Measurements from ENCODE around the gene TMEM18.

TMEM18 gene

DNA sequence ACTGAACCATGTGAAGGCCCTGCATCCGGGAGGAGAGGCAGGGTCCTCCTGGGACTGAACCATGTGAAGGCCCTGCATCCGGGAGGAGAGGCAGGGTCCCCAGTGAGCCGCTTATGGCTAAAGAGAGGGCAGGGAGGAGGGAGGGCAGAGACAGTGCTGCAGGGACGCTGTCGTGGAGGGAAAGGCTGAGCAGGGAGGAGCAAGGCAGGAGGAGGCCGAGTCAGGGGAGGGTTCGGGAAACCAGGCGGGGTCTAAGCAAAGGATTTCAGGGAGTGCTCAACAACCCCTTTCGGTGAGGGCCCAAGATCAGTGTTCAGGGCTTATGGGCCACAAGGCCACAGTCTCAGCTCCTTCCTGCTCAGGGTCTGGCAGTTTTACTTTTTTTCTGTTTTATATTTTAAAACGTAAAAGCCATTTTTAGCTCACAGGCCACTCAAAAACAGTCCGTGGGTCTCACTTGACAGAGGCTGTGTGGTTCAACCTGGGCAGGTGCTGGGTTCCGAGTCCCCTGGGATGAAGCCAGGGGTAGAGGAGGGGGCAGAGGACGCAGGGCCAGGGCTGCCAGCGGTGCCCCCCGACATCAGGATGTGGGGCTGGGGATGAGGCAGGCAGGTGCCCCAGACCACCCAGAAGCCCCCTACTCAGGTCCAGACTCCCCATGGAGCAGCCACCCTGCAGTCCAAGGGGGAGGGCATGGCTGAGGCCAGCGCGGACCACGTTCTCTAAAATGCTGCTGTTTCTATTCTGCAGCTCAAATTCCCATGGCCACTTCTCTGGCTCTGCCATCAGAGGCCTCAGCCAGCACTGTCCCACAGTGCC lies 5.2 kb downstream of the TMEM18 start:
- no peak for DNase-seq

DNA sequence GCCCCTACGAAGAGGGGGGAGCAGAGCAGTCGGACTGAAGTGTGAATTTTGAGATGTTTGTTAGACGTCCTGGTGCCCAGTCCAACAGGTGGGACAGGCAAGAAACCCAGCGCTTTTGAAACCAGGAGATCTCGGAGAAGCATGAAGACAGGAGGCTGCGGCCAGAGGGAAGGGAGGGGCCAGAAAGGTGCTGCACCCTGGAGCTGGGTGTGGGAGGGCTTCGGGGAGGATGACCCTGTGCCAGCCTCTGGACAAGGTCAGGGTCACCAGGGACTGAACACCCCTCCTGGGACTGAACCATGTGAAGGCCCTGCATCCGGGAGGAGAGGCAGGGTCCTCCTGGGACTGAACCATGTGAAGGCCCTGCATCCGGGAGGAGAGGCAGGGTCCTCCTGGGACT lies 6.1 kb downstream of the TMEM18 start:
- no peak for DNase-seq

- no peak for DNase-seq
These were observed 6.6 kb downstream of the TMEM18 start for GRCh38 chr2:670637-671036.

DNA sequence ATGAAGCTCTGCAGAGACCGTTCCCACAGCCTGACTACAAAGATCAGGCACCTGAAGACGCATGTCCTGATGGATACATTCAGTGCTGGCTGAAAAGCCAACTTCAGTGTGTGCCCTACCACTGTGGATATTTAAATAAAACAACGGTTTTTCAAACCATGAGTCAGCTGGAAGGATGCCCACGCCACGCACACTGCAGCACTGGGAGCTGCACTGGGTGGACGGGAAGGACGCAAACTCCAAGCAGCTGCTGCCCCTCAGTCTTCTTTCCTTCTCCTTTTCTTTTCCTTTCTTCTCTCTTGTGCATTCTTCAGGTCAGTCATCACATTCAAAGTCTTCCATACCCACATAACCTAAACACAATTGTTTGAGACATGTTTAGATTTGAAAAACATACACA lies 7.9 kb downstream of the TMEM18 start:
- DNase-seq = no peak

DNA sequence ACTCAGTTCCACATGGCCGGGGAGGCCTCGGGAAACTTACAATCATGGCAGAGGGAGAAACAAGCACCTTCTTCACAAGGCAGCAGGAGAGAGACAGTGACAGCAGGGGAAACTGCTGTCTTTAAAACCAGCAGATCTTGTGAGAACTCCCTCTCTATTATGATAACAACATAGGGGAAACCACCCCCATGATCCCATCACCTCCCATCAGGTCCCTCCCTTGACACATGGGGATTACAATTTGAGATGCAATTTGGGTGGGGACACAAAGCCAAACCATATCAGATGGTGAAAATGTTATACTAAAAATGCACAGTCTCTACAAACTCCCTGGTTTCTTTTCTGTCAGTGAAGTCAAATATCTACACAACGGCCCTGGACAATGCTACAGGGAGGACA lies 9.2 kb downstream of the TMEM18 start:
- DNase-seq = no peak

DNA sequence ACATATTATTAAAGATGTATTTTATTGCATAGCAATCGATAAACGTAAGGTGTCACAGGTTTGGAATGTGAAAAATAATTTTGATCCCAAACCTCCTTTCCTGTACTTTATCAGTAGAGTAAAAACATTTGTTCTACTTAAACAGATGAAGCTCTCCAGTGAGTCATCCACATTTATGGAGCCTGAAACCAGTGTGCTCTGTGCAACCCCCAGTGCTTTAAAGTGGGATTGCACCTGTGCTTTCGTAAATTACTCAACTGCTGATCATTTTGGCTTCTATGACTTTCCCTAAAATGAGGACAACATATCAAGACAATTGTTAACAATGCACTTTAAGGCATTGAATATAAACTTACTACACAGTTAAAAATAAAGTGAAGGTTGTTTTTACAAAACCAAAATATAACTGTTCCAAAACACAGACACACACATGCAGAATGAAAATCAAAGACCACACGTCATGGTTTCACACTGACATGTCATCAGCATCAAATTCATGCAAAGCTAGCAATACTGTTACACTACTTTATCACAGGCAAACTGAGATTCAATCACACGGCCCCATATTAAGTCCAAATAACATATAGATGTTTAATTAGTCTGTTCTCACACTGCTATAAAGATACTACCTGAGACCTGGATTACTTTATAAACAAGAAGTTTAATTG lies 9.7 kb downstream of the TMEM18 start:
- DNase-seq = no peak

- DNase-seq = no peak
These were observed 10.8 kb downstream of the TMEM18 start for GRCh38 chr2:666441-666840.

DNA sequence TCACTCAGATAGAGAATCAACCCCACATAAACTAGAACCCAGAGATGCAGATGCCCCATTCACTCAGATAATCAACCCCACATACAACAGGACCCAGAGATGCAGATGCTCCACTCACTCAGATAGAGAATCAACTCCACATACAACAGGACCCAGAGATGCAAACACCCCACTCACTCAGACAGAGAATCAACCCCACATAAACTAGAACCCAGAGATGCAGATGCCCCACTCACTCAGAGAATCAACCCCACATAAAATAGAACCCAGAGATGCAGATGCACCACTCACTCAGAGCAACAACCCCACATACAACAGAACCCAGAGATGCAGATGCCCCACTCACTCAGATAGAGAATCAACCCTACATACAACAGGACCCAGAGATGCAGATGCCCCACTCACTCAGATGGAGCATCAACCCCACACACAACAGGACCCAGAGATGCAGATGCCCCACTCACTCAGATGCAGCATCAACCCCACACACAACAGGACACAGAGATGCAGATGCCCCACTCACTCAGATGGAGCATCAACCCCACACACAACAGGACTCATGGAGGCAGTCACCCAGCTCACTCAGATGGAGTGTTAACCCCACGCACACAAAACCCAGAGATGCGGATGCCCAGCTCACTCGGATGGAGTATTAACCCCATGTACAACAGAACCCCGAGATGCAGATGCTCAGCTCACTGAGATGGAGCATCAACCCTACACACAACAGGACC lies 11.7 kb downstream of the TMEM18 start:
- DNase-seq = no peak

DNA sequence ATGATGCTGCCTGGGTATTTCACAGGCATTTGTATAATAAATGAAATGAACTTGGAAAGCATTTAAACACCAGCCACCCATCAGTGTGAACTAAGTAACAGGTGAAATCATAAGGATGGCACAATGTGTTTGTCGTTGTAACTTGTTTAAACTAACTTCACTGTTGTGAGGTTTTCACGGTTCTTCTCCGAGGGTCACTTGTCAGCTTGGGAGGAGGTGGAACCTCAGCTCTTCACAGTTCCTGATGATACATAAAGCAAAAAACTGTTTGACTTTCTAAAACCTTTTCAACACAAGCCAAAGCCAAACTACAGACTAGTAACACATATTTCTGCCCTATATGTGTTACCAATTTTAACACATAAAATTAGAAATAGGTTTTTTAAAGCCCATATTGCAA lies 13.1 kb downstream of the TMEM18 start:
- DNase-seq = no peak

- no peak for DNase-seq
These were observed 14.0 kb downstream of the TMEM18 start for GRCh38 chr2:663221-663620.

DNA sequence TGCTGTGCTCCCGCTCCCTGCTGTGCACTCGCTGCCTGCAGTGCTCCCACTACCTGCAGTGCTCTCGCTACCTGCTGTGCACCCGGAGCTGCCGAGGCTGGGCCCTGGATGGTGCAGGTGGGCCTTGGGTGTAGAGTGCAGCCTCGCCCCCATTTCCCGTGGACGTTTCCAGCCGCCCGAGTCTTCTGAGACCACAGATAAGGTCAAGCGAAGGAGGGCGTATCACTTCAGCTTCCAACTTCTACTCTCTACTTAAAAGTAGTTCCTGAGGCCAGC lies 15.9 kb downstream of the TMEM18 start:
- DNase-seq = no peak

GRCh38 chr2:660586-661359 lies 16.4 kb downstream of the TMEM18 start:
- no peak for DNase-seq

DNA sequence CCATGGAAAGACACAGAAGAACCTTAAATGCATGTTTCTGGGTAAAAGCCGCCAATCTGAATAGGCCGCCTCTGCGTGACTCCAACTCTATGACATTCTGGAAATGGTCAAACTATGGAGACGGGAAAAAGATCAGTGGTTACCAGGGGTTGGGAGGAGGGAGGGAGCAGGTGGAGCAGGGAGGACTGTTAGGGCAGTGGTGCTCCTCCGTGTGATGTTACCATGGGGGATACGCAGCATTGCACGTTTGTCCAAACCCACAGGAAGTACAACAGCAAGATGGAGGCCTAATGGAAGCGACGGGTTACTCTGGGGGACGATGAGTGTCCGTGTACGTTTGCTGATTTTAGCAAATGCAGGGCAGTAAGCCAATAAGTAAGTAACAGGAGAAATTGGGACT lies 17.2 kb downstream of the TMEM18 start:
- no peak for DNase-seq

DNA sequence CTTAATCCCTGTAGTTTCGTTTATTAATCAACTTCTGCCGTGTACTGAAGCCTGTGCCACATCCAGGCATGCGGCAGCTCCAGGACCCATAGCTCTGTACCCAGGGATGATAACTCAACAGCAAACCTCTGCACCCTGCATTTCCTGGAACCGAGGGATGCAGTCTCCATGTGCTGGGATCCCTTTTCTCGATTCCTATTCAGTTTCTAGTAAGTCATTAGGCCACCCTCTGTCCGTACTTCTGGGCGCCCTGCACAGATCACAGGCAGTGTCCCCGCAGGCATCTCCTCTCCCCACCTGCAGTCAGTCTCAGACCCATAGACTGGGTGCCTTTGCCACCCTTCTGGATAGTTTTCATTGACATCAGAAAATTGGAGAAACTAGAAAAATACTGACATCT lies 18.8 kb downstream of the TMEM18 start:
- DNase-seq = no peak

DNA sequence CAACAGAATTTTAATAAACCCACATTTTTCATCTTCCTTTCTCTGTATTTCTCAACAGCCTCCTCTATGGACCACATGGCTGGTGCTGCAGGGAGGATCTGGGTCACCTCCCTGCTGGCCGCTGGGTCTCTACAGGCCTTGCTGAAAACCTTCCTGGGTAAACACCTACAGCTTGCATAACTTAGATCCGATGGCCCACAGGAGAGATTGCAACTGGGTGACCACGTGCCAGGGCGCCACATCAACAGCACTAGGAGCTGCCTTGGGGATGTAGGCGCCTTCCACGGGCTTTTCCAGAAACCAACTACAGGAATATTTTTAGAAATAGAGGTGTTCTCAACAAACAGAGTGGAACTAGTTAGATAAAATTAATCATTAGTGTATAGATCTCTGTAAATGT lies 19.4 kb downstream of the TMEM18 start:
- DNase-seq = no peak

DNA sequence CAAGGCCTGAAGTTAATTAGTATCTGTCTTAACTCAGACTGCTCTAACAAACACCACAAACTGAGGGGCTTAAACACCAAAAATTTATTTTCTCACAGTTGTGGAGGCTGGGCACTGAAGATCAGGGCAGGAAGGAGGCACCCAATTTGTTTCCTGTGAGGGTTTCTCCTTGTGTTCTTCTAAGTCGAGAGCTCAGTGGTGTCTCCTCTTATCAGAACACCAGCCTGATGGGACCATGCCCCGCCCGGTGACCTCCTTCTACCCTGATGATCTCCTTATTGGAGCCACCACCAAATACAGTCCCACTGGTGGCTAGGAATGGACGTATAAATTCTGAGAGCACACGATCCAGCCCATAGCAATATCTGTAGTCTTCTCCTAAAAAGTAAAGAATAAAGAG lies 20.5 kb downstream of the TMEM18 start:
- DNase-seq = no peak

DNA sequence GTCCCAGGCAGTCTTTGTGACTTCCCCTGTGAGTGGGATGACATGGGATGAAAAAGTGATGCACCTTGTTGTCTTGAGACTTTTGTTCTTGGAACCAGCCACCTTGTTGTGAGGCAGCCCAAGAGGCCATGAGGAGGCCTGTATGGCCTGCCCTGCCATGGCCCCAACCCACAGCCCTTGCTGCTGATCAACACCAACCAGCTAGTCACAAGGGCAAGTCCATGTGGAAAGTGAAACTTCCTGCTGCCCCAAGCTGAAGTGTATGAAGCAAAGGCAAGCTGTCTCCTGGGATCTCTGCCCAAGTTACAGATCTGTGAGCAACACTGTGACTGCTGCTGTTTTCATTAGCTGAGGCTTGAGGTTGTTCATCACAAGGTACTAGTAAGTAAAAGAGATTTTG lies 21.6 kb downstream of the TMEM18 start:
- DNase-seq = no peak

- DNase-seq = no peak
These were observed 22.3 kb downstream of the TMEM18 start for GRCh38 chr2:654896-655295.

- DNase-seq = no peak
These were observed 23.4 kb downstream of the TMEM18 start for GRCh38 chr2:653645-654425.

DNA sequence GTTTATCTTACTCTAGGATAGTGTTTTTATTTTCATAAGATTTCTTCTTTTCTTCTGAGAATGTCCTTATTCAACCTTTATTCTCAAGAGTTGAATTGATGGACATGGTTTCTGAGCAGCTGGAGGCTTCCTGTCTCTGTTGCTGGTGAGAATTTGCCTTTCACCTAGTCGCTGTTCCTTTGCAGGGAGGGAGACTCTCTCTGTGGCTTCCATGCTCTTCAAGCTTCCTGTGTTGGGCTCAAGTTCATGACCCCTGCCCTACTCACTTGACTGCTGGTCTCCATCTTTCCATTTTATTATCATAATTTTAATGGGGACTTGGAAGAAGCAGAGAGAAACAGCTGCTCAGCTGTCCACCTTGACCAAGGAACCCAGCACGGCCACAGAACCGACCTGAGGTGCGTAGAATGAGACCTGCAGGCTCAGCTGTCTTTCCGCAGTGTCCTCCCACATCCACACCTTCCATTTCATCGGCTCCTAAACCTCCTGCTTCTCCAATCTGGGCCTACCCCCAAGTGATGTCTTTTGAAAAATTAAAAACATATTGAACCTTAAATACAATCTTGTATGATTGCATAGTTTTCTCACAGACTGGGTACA lies 24.2 kb downstream of the TMEM18 start:
- no peak for DNase-seq

DNA sequence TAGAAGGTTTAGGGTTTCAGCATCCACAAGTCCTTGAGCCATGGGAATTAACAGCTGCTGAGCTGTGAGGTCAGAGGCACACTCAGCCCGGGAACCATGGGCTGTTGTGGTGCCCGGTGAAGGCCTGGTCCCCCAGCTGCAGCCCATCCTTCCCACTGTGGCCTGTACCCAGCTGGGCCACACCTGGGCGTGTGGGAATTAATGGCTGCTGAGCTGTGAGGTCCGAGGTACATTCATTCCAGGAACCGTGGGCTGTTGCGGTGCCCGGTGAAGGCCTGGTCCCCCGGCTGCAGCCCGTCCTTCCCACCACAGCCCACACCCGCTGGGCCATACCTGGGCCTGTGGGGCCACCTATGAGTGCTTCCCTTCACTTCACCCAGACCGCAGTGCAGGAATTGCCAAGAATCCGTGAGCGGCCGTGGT lies 25.2 kb downstream of the TMEM18 start:
- no peak for DNase-seq
